GM10248 (cell line): ENCODE data around the gene LGI4.
A peak's percentile ranks its signal among the peaks of the same experiment; 100 is the strongest.
"Not testable (repeated sequence)": the region's sequence is repeated elsewhere in the genome, so short reads cannot be mapped to it uniquely, and the experiment has no call there.

Source experiments
- CTCF ChIA-PET: fragments of 300-600 bp; sonication (Branson Sonifier 250); formaldehyde crosslinking; extraction: SDS; loops from one replicate; lab custom pipeline; 2021; ENCODE audit warnings: antibody characterized with exemption; lab: Yijun Ruan, JAX
- POLR2A ChIA-PET: fragments of 350-650 bp; sonication (Branson Sonifier 250); formaldehyde crosslinking; extraction: SDS; loops from one replicate; lab custom pipeline; 2020; ENCODE audit warnings: antibody characterized with exemption; lab: Yijun Ruan, JAX
- DNase-seq: peaks from one replicate; pipeline ENCODE4 v3.0.0; 2012; ENCODE audit errors: extremely low spot score
- TF ChIP-seq, protein P1 (sequence below): IDR thresholded peaks from 2 replicates; pipeline ENCODE4 v1.5.1; 2012; ENCODE audit warnings: mild to moderate bottlenecking, low read depth; ENCODE audit errors: extremely low read depth, missing control alignments, control extremely low read depth

Gene LGI4

DNA sequence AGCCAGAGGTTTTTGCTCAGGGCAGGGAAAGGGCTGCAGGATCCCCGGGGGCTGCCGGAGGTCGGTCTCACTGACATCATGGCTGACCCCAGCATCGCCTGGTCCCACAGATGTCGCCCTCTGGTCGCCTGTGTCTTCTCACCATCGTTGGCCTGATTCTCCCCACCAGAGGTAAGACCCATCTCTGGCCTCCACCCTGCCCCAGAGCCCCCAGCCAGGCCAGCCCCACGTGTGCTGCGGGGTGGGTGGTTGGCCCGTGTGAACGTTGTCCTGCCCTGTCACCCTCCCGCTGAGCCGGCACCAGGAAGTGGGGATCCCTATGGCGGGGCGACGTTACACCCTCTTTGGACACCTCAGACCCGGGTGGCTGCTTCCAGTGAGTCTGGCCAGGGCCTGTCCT is 20.6 kb upstream of the LGI4 start:
- TF ChIP-seq, protein P1, sequence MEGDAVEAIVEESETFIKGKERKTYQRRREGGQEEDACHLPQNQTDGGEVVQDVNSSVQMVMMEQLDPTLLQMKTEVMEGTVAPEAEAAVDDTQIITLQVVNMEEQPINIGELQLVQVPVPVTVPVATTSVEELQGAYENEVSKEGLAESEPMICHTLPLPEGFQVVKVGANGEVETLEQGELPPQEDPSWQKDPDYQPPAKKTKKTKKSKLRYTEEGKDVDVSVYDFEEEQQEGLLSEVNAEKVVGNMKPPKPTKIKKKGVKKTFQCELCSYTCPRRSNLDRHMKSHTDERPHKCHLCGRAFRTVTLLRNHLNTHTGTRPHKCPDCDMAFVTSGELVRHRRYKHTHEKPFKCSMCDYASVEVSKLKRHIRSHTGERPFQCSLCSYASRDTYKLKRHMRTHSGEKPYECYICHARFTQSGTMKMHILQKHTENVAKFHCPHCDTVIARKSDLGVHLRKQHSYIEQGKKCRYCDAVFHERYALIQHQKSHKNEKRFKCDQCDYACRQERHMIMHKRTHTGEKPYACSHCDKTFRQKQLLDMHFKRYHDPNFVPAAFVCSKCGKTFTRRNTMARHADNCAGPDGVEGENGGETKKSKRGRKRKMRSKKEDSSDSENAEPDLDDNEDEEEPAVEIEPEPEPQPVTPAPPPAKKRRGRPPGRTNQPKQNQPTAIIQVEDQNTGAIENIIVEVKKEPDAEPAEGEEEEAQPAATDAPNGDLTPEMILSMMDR = peak; percentile 16
- peak; percentile 58 for DNase-seq
- POLR2A ChIA-PET = no interaction called here
- CTCF ChIA-PET = interaction anchor here (0.9 to 2.5 kb wide), 2 partner anchors 13 kb away, joined by 3 to 24 read pairs; partner anchors contain the start of gene FXYD7

- ChIA-PET POLR2A (no interaction called here), CTCF (interaction anchor here (0.6 to 2.5 kb wide), 12 partner anchors 9 to 335 kb away, joined by 3 to 24 read pairs (median 3); partner anchors contain the start of genes FXYD3 and FXYD7)
- peak; percentile 80 for DNase-seq
- TF ChIP-seq, protein P1 = no peak
These were observed 19.9 kb upstream of the LGI4 start, which contains the start of gene FXYD5 for GRCh38 chr19:35154525-35155406. Gene FXYD5 (plus strand): TSS chr19:35154735. CDS start chr19:35155551, 816 bp downstream.

- ChIA-PET POLR2A (no interaction called here), CTCF (interaction anchor here (0.6 to 2.8 kb wide), 14 partner anchors 8 to 336 kb away, joined by 3 to 24 read pairs (median 3); partner anchors contain the start of genes FXYD3, FXYD7 and LGI4)
- TF ChIP-seq, protein P1 = peak; percentile 59
- peak; percentile 81 for DNase-seq
These were observed 19.1 kb upstream of the LGI4 start for GRCh38 chr19:35153701-35154524.

DNA sequence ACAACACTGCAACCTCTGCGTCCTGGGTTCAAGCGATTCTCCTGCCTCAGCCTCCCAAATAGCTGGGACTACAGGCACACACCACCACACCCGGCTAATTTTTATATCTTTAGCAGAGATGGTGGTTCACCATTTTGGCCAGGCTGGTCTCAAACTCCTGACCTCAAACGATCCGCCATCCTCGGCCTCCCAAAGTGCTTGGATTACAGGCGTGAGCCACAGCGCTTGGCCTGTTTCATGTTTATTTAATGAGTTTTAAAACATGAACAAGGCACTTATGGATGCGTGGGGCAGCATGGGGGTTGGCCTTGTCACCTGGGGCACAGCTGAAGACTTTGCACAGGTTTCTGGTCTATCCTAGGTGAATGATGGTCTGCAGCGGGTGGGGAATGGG is 18.3 kb upstream of the LGI4 start:
- POLR2A ChIA-PET = interaction anchor here (0.6 kb wide), 1 partner anchor 86 kb away, joined by 4 read pairs; no protein-coding TSS in a partner anchor
- DNase-seq = not testable (repeated sequence)
- CTCF ChIA-PET = interaction anchor here (1.1 to 2.8 kb wide), 5 partner anchors 7 to 87 kb away, joined by 3 to 24 read pairs (median 5); partner anchors contain the start of genes FXYD7 and LGI4

DNA sequence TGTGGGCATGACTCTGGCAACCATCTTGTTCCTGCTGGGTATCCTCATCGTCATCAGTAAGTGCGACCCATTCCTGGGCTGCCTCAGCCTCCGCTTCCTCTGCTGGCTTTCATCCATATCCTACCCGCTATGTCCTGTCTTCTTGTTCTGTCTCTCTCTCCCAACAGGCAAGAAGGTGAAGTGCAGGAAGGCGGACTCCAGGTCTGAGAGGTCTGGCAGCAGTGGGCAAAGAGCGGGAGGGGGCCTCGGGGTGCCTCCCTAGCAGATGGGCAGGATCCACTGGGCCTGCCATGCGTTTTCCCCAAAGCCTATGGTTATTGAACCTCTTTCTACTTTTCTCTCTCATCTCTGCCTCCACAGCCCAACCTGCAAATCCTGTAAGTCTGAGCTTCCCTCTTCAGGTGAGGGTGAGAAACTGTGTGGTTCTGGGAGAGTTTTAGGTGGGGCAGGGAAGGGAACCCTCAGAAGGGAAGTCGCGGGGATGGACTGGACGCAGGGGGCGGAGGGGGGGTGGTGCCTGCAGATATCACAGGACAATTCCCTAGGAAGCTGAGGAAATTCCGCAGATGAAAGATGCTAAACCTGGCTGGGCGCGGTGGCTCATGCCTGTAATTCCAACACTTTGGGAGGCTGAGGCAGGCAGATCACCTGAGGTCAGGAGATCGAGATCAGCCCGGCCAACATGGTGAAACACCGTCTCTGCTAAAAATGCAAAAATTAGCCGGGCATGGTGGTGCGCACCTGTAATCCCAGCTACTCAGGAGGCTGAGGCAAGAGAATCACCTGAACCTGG is 16.6 kb upstream of the LGI4 start:
- POLR2A ChIA-PET = no interaction called here
- CTCF ChIA-PET = interaction anchor here (1.3 to 3.1 kb wide), 3 partner anchors 10 to 84 kb away, joined by 4 to 16 read pairs (median 13); partner anchors contain the start of genes FXYD7 and LGI4
- TF ChIP-seq, protein P1 = no peak

DNA sequence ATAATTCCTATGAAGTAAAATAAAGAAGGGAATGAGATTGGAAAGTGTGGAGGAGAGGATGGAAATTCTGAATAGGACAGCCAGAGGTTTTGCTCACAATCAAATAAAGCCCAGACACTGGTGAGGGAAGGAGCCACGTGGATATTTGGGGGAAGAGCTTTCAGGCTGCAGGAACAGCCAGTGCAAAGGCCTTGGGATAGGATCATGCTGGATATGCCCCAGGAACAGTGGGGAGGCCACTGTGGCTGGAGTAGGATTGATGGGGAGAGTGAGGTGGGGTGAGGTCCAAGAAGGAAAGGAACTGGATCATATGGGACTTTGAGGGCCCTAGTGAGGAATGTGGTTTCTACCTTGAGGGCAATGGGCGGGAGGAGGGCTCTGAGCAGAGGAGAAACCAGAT is 15.6 kb upstream of the LGI4 start:
- ChIA-PET POLR2A (no interaction called here), CTCF (interaction anchor here (1.4 to 3.1 kb wide), 2 partner anchors 8 to 32 kb away, joined by 4 to 16 read pairs; partner anchors contain the start of gene FXYD7)
- no peak for DNase-seq
- TF ChIP-seq, protein P1 = no peak

More for the DNA sequence above, 16.6 kb upstream of the LGI4 start:
- no peak for DNase-seq
